Neural cell (in vitro differentiated cells): Measurements from ENCODE around the gene LIPC. TPM values are rescaled to one million over a fixed set of nuclear protein-coding genes. Genes with fewer than 3 reads are reported as not detected.

ENCODE experiments used
- H2AFZ ChIP-seq: fragments of 200-600, 300-800 bp; sonication (generic), shearing (Covaris generic); 2 replicates; pipeline ENCODE4 v1.6.0; 2014; ENCODE audit warnings: low read depth, mild to moderate bottlenecking, antibody characterized with exemption, low read length, moderate library complexity
- H3F3A ChIP-seq: fragments of 200-600 bp; shearing (Covaris generic); 2 replicates; pipeline ENCODE4 v1.6.1; 2016; ENCODE audit warnings: mild to moderate bottlenecking, moderate library complexity, mixed read lengths, antibody characterized with exemption, low read length; ENCODE audit not compliant: insufficient read depth, poor library complexity, severe bottlenecking
- H3K27ac ChIP-seq: fragments of 200-600, 300-800 bp; sonication (generic), shearing (Covaris generic); 2 replicates; pipeline ENCODE4 v1.5.1; 2014; ENCODE audit warnings: mild to moderate bottlenecking, low read length, moderate library complexity
- H3K27me3 ChIP-seq: fragments of 300-800, 200-600 bp; sonication (generic), shearing (Covaris generic); 2 replicates; pipeline ENCODE4 v1.6.0; 2014; ENCODE audit warnings: mild to moderate bottlenecking, low read depth, low read length, moderate library complexity; ENCODE audit not compliant: insufficient read depth
- H3K36me3 ChIP-seq: fragments of 300-800, 200-600 bp; sonication (generic), shearing (Covaris generic); 2 replicates; pipeline ENCODE4 v1.5.1; 2014; ENCODE audit warnings: mild to moderate bottlenecking, antibody characterized with exemption, low read length, moderate library complexity; ENCODE audit not compliant: insufficient read depth
- H3K4me2 ChIP-seq: fragments of 300-800, 200-600 bp; sonication (generic), shearing (Covaris generic); 2 replicates; pipeline ENCODE4 v1.6.0; 2014; ENCODE audit warnings: mild to moderate bottlenecking, low read length
- H3K4me3 ChIP-seq: fragments of 300-800, 200-600 bp; sonication (generic), shearing (Covaris generic); 2 replicates; pipeline ENCODE4 v1.5.1; 2014; ENCODE audit warnings: mild to moderate bottlenecking, low read length, moderate library complexity
- H3K79me2 ChIP-seq: fragments of 200-600 bp; shearing (Covaris generic); replicated peaks from 2 replicates; pipeline ENCODE4 v1.6.0; 2014; ENCODE audit warnings: mild to moderate bottlenecking, low read length, moderate library complexity; ENCODE audit not compliant: insufficient read depth
- H3K9ac ChIP-seq: fragments of 300-800, 200-600 bp; sonication (generic), shearing (Covaris generic); 2 replicates; pipeline ENCODE4 v1.6.1; 2016; ENCODE audit warnings: mild to moderate bottlenecking, low read length, mixed read lengths
- H3K9me2 ChIP-seq: fragments of 200-600 bp; shearing (Covaris generic); 2 replicates; pipeline ENCODE4 v1.6.1; 2016; ENCODE audit warnings: mild to moderate bottlenecking, low read length, mixed read lengths; ENCODE audit not compliant: insufficient read depth
- H3K9me3 ChIP-seq: fragments of 200-600, 300-800 bp; sonication (generic), shearing (Covaris generic); 2 replicates; pipeline ENCODE4 v1.6.1; 2016; ENCODE audit warnings: mild to moderate bottlenecking, mixed run types, low read length, moderate library complexity, mixed read lengths
- H4K20me1 ChIP-seq: fragments of 200-600 bp; shearing (Covaris generic); 2 replicates; pipeline ENCODE4 v1.6.1; 2016; ENCODE audit warnings: mild to moderate bottlenecking, mixed run types; ENCODE audit not compliant: insufficient read depth
- CTCF ChIP-seq: fragments of 450-650 bp; IDR thresholded peaks from 2 replicates; pipeline ENCODE4 v1.5.1; 2014; ENCODE audit warnings: antibody characterized with exemption, mild to moderate bottlenecking, moderate library complexity; ENCODE audit not compliant: poor library complexity, severe bottlenecking
- EP300 ChIP-seq: fragments of 450-650 bp; conservative IDR thresholded peaks from 2 replicates; pipeline ENCODE4 v1.6.1; 2014; ENCODE audit warnings: antibody characterized with exemption, mild to moderate bottlenecking, moderate library complexity; ENCODE audit not compliant: poor library complexity, severe bottlenecking
- EZH2 ChIP-seq: fragments of 200-600, 300-800 bp; shearing (Covaris generic), sonication (generic); IDR thresholded peaks from 2 replicates; pipeline ENCODE4 v1.6.1; 2014; ENCODE audit warnings: antibody characterized with exemption, low read length, borderline replicate concordance, mild to moderate bottlenecking; ENCODE audit not compliant: insufficient read depth, poor library complexity, severe bottlenecking
- MXI1 ChIP-seq: fragments of 450-650 bp; conservative IDR thresholded peaks from 2 replicates; pipeline ENCODE4 v1.6.1; 2014; ENCODE audit warnings: antibody characterized with exemption, mild to moderate bottlenecking; ENCODE audit not compliant: poor library complexity, severe bottlenecking
- POLR2AphosphoS5 ChIP-seq: IDR thresholded peaks from 2 replicates; pipeline ENCODE4 v1.6.1; 2012
- RAD21 ChIP-seq: fragments of 450-650 bp; conservative IDR thresholded peaks from 2 replicates; pipeline ENCODE4 v1.6.1; 2014; ENCODE audit warnings: antibody characterized with exemption, mild to moderate bottlenecking, moderate library complexity
- REST ChIP-seq: IDR thresholded peaks from 2 replicates; pipeline ENCODE4 v1.6.1; 2012; ENCODE audit warnings: borderline replicate concordance
- SMC3 ChIP-seq: fragments of 450-650 bp; conservative IDR thresholded peaks from 2 replicates; pipeline ENCODE4 v1.6.1; 2014; ENCODE audit warnings: antibody characterized with exemption, mild to moderate bottlenecking, moderate library complexity; ENCODE audit not compliant: poor library complexity
- TAF1 ChIP-seq: IDR thresholded peaks from 2 replicates; pipeline ENCODE4 v1.6.1; 2012; ENCODE audit warnings: low read depth
- polyA plus RNA-seq: library from polyadenylated mRNA; depleted of rRNA; stranded (reverse); fragments of >200 nt; gene quantifications from 2 replicates; pipeline ENCODE4 v1.2.3, GENCODE V29; 2014

Gene LIPC
- polyA plus RNA-seq, 1 donor from 2014 or later = not detected

- no peaks in the 10 kb centered on the region for H3K79me2 ChIP-seq
- no peak overlapping the region for H2AFZ ChIP-seq
- no peaks in the 10 kb centered on the region for H3K36me3 ChIP-seq
- no peaks in the 10 kb centered on the region for H3K9me2 ChIP-seq
- no peak overlapping the region for H3K27ac ChIP-seq
- H3K9ac ChIP-seq = no peak overlapping the region
- no peak overlapping the region for H3K4me2 ChIP-seq
- no peak overlapping the region for H3K4me3 ChIP-seq
- no peaks in the 10 kb centered on the region for H3K9me3 ChIP-seq
- H3F3A ChIP-seq = no peaks in the 10 kb centered on the region
- no peaks in the 10 kb centered on the region for H4K20me1 ChIP-seq
- H3K27me3 ChIP-seq = no peaks in the 10 kb centered on the region
- TF ChIP-seq EP300 (no peak), EZH2 (no peak), REST (no peak)
Observed at GRCh38 chr15:58572521-58572920, 140.7 kb downstream of the LIPC start.

GRCh38 chr15:58573270-58573669 lies 141.5 kb downstream of the LIPC start:
- no peaks in the 10 kb centered on the region for H3K9me2 ChIP-seq
- H3K36me3 ChIP-seq = no peaks in the 10 kb centered on the region
- no peaks in the 10 kb centered on the region for H4K20me1 ChIP-seq
- H3K9me3 ChIP-seq = no peaks in the 10 kb centered on the region
- TF ChIP-seq TAF1 = no peak
- TF ChIP-seq EZH2 = no peak
- TF ChIP-seq POLR2AphosphoS5 = no peak
- TF ChIP-seq RAD21 = no peak
- TF ChIP-seq CTCF = no peak
- H3F3A ChIP-seq = no peaks in the 10 kb centered on the region
- H3K27ac ChIP-seq = no peak overlapping the region
- no peak overlapping the region for H3K4me3 ChIP-seq
- H3K79me2 ChIP-seq = no peaks in the 10 kb centered on the region
- no peak overlapping the region for H2AFZ ChIP-seq
- H3K4me2 ChIP-seq = no peak overlapping the region
- H3K27me3 ChIP-seq = no peaks in the 10 kb centered on the region
- no peak overlapping the region for H3K9ac ChIP-seq

- Histone ChIP-seq H3K79me2 (no peaks in the 10 kb centered on the region), H3K9me3 (no peaks in the 10 kb centered on the region), H2AFZ (no peak overlapping the region), H3K27ac (no peak overlapping the region), H3F3A (no peaks in the 10 kb centered on the region), H3K36me3 (no peaks in the 10 kb centered on the region), H3K27me3 (no peaks in the 10 kb centered on the region), H3K4me3 (no peak overlapping the region), H3K9me2 (no peaks in the 10 kb centered on the region), H3K9ac (no peak overlapping the region), H4K20me1 (no peaks in the 10 kb centered on the region), H3K4me2 (no peak overlapping the region)
- TF ChIP-seq POLR2AphosphoS5 = no peak
- TF ChIP-seq SMC3 = no peak
- no peak for TF ChIP-seq RAD21
- TF ChIP-seq TAF1 = no peak
- no peak for TF ChIP-seq MXI1
- no peak for TF ChIP-seq EP300
- no peak for TF ChIP-seq EZH2
- no peak for TF ChIP-seq REST
- TF ChIP-seq CTCF = no peak
Observed at GRCh38 chr15:58574631-58575030, 142.8 kb downstream of the LIPC start.
